Mucosa of descending colon (tissue), 3 donors: ENCODE measurements around the gene CD300LD. TPM values are rescaled to one million over a fixed set of nuclear protein-coding genes. Genes with fewer than 3 reads are reported as not detected.

Experiments used
- ATAC-seq: fragments of 200-7000 bp; cut with Tn5 transposase; one replicate; pipeline ENCODE4 v1.9.1; 2020; ENCODE audit warnings: mild to moderate bottlenecking, moderate library complexity
- DNase-seq, 3 donors: peaks; one replicate each; pipeline ENCODE4 v3.0.0-alpha.2; 2020
- H3K36me3 ChIP-seq: fragments of 200-600 bp; one replicate; pipeline ENCODE4 v1.8.0; 2021; ENCODE audit warnings: low read depth, mild to moderate bottlenecking
- H3K4me1 ChIP-seq: fragments of 200-600 bp; one replicate; pipeline ENCODE4 v1.8.0; 2021; ENCODE audit warnings: low read depth, mild to moderate bottlenecking
- H3K4me3 ChIP-seq: fragments of 200-600 bp; one replicate; pipeline ENCODE4 v1.8.0; 2021; ENCODE audit warnings: mild to moderate bottlenecking
- H3K9me3 ChIP-seq: fragments of 200-600 bp; one replicate; pipeline ENCODE4 v1.8.0; 2021; ENCODE audit warnings: mild to moderate bottlenecking
- CTCF ChIP-seq: fragments of 200-600 bp; IDR thresholded peaks from one replicate; pipeline ENCODE4 v1.8.0; 2022; ENCODE audit warnings: antibody characterized with exemption, mild to moderate bottlenecking
- intact Hi-C, 2 donors: fragments of 100-400 bp; cut with DNase I in 1 of 2; cut with micrococcal nuclease in 1 of 2; formaldehyde crosslinking; loops; one replicate each; pipeline versions ENCODE4 v1.11.0 to v1.11.1; 2022; cut with DNase I, micrococcal nuclease
- total RNA-seq, 3 donors: library from RNA; stranded (reverse); fragmentation: NEBNext Ultra II Directional in 2 of 3; extraction: Animal tissue kit (Norgen Biotek cat#: 25700) in 2 of 3; gene quantifications; one replicate each; pipeline versions ENCODE4 v1.2.1 to v1.2.4, GENCODE V29; 2021 to 2023
- donor health status: DM: no; HTN: no; CAD: no; lungs with moderate emphysema.
- donor health status: DM: no; HTN: no; CAD: no.
- donor health status: DM: no; HTN: yes; CAD: no.

The CD300LD gene
- total RNA-seq, 3 donors from 2014 or later, result not detected

DNA sequence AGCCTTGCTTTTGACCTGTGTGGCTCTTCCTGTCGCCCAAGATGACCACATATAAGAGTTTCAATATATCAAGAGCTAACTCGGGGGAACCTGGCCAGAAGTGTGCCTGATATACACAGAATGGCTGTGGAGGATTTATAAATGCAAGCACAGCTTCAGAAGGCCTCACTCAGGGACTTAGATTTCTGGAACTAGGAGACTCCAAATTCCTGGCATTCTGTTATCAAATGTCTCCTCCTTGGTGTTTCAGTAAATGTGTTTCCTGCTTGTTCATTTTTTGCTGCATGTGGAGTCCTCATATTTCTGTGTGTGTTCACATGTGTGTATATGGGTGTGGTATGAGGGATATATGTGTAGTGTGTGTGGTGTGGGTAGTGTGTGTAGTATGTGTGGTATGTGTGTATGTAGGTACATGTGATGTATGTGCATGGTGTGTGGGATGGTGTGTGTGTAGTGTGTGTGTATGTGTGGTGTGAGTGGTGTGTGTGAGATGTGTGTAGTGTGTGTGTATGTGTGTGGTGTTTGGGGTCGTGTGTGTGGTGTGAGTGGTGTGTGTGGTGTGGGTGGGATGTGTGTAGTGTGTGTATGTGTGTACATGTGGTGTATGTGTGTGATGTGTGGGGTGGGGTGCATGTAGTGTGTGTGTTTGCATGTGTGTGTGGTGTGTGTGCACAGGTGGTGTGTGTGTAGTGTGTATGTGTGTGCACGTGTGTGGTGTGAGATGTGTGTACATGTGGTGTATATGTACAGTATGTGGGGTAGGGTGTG lies 23.8 kb downstream of the CD300LD start:
- ATAC-seq (no peak), DNase-seq (no peak)
- no peak overlapping the region for H3K4me3 ChIP-seq
- H3K9me3 ChIP-seq, result no peaks in the 10 kb centered on the region
- H3K4me1 ChIP-seq, result no peaks in the 10 kb centered on the region
- intact Hi-C loops, result no loop called here
- H3K36me3 ChIP-seq, result no peaks in the 10 kb centered on the region
- TF ChIP-seq CTCF, result no peak

DNA sequence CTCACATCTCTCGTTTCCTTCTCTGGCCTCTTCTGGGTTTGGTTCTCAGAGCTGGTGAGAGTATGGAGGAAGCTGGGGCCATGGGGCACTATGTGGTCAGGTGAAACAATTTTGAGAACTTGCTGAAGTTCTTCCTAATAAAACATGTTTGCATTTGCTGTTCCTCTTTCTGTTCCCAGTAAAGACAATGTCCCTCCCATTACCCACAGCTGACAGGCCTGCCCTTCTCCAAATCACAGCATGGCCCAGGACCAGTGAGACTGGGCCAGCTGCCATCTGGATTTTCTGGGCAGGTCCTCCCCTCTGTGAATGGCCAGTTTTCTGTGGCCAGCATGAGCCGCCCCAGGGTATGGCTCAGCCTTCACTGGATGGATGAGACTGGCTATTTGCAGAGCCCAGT lies 24.7 kb downstream of the CD300LD start, which contains the start of gene CD300H:
Gene CD300H, minus strand, starts transcription at position 113 of the 400 bp plus-strand sequence.
- no peaks in the 10 kb centered on the region for H3K4me1 ChIP-seq
- intact Hi-C loops, result no loop called here
- no peaks in the 10 kb centered on the region for H3K36me3 ChIP-seq
- DNase-seq (peak in 1 of 3 donors; percentile 9), ATAC-seq (no peak)
- no peak for TF ChIP-seq CTCF
- no peaks in the 10 kb centered on the region for H3K9me3 ChIP-seq
- H3K4me3 ChIP-seq, result no peak within 1 kb of the TSS

GRCh38 chr17:74566132-74566753 lies 25.8 kb downstream of the CD300LD start:
- H3K4me3 ChIP-seq, result no peak overlapping the region
- TF ChIP-seq CTCF, result no peak
- no peaks in the 10 kb centered on the region for H3K4me1 ChIP-seq
- no peaks in the 10 kb centered on the region for H3K36me3 ChIP-seq
- ATAC-seq, result peak; percentile 63
- intact Hi-C loops, result no loop called here
- no peaks in the 10 kb centered on the region for H3K9me3 ChIP-seq
- DNase-seq, result peak in 2 of 3 donors; percentile 52 to 64

DNA sequence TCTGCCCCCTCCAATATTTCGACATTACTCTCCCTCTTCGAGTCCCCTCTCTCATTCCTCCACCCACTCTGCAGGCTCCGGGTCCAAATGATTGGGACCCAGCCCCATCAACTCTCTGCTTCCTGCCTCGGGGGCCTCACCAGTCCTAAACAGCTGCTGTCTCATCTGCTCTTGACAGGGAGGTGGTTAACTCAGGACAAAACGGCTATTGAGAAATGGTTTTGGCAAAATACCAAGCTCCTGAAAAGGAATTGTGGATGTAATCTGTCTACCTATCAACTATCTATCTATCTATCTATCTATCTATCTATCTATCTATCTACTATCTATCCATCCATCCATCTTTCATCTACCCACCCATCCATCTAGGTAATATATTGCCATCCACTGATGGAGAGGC lies 27.0 kb downstream of the CD300LD start:
- Histone ChIP-seq H3K4me3 (no peak overlapping the region), H3K4me1 (no peaks in the 10 kb centered on the region), H3K36me3 (no peaks in the 10 kb centered on the region), H3K9me3 (no peaks in the 10 kb centered on the region)
- ATAC-seq (no peak), DNase-seq (no peak)
- TF ChIP-seq CTCF, result no peak
- intact Hi-C loops, result no loop called here

DNA sequence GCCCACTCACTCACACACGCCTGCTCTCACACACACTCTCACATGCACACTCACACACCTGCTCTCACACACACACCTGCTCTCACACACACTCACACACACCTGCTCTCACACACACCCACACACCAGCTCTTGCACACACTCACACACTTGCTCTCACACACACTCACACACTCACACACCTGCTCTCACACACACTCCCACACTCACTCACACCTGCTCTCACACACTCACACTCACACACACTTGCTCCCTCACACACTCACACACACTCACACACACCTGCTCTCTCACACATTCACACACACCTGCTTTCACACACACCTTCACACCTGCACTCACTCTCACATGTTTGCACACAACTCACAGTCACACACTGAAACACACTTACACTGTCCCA lies 28.7 kb downstream of the CD300LD start:
- intact Hi-C loops, result no loop called here
- no peak for TF ChIP-seq CTCF
- Histone ChIP-seq H3K36me3 (no peaks in the 10 kb centered on the region), H3K9me3 (no peaks in the 10 kb centered on the region), H3K4me3 (no peak overlapping the region), H3K4me1 (no peaks in the 10 kb centered on the region)
- DNase-seq, result no peak
- ATAC-seq, result no peak
